MM.1S (cell line): ENCODE measurements around the gene IMPA2.

Source experiments
- DNase-seq: peaks from one replicate; pipeline ENCODE4 v3.0.0-alpha.2; 2015
- H2AFZ ChIP-seq: fragments of 300-600 bp; sonication (generic); 2 replicates; pipeline ENCODE4 v1.6.0; 2016; ENCODE audit warnings: antibody characterized with exemption, low read length
- H3F3A ChIP-seq: fragments of 300-600 bp; sonication (generic); 2 replicates; pipeline ENCODE4 v1.6.1; 2016; ENCODE audit warnings: mild to moderate bottlenecking, antibody characterized with exemption, low read length, moderate library complexity, mixed read lengths; ENCODE audit not compliant: insufficient read depth
- H3K27ac ChIP-seq: fragments of 300-600 bp; sonication (generic); 2 replicates; pipeline ENCODE4 v1.5.1; 2016; ENCODE audit warnings: mild to moderate bottlenecking, low read length
- H3K27me3 ChIP-seq: fragments of 300-600 bp; sonication (generic); replicated peaks from 2 replicates; pipeline ENCODE4 v1.6.0; 2016; ENCODE audit warnings: low read length; ENCODE audit not compliant: insufficient read depth
- H3K36me3 ChIP-seq: fragments of 300-600 bp; sonication (generic); replicated peaks from 2 replicates; pipeline ENCODE4 v1.6.1; 2016; ENCODE audit warnings: mild to moderate bottlenecking, low read length, mixed read lengths; ENCODE audit not compliant: insufficient read depth
- H3K4me1 ChIP-seq: fragments of 300-600 bp; sonication (generic); 2 replicates; pipeline ENCODE4 v1.6.1; 2016; ENCODE audit warnings: low read length, mixed read lengths
- H3K4me2 ChIP-seq: fragments of 300-600 bp; sonication (generic); 2 replicates; pipeline ENCODE4 v1.6.0; 2016; ENCODE audit warnings: low read depth, low read length
- H3K4me3 ChIP-seq: fragments of 300-600 bp; sonication (generic); 2 replicates; pipeline ENCODE4 v1.5.1; 2016; ENCODE audit warnings: low read length, mixed read lengths
- H3K79me2 ChIP-seq: fragments of 300-600 bp; sonication (generic); 2 replicates; pipeline ENCODE4 v1.6.1; 2016; ENCODE audit warnings: mixed run types, low read length, mixed read lengths
- H3K9ac ChIP-seq: fragments of 300-600 bp; sonication (generic); 2 replicates; pipeline ENCODE4 v1.6.1; 2016; ENCODE audit warnings: low read length, mixed read lengths
- H3K9me2 ChIP-seq: fragments of 300-600 bp; sonication (generic); replicated peaks from 2 replicates; pipeline ENCODE4 v1.6.1; 2016; ENCODE audit warnings: mild to moderate bottlenecking, low read length, mixed read lengths; ENCODE audit not compliant: insufficient read depth
- H3K9me3 ChIP-seq: fragments of 300-600 bp; sonication (generic); replicated peaks from 2 replicates; pipeline ENCODE4 v1.6.1; 2016; ENCODE audit warnings: mild to moderate bottlenecking, low read length, mixed read lengths; ENCODE audit not compliant: insufficient read depth
- H4K20me1 ChIP-seq: fragments of 300-600 bp; sonication (generic); 2 replicates; pipeline ENCODE4 v1.6.1; 2016; ENCODE audit warnings: mild to moderate bottlenecking, low read length, moderate library complexity, mixed read lengths; ENCODE audit not compliant: insufficient read depth
- CTCF ChIP-seq: fragments of 300-600 bp; sonication (generic); IDR thresholded peaks from 2 replicates; pipeline ENCODE4 v1.5.1; 2016; ENCODE audit warnings: antibody characterized with exemption, low read length, mixed read lengths
- EZH2 ChIP-seq: fragments of 300-600 bp; sonication (generic); optimal IDR thresholded peaks from 2 replicates; pipeline ENCODE3; 2017; ENCODE audit warnings: low read depth, mild to moderate bottlenecking, antibody characterized with exemption, low read length, mixed read lengths
- EZH2phosphoT487 ChIP-seq: fragments of 300-600 bp; sonication (generic); IDR thresholded peaks from 2 replicates; pipeline ENCODE4 v1.6.1; 2018; ENCODE audit warnings: antibody characterized with exemption, low read length

IMPA2 gene

GRCh38 chr18:11999429-11999828 is 18.1 kb downstream of the IMPA2 start:
- Histone ChIP-seq H3K4me3 (no peak overlapping the region), H2AFZ (no peak overlapping the region), H3K9ac (no peak overlapping the region), H3K9me3 (no peaks in the 10 kb centered on the region), H3F3A (no peaks in the 10 kb centered on the region), H3K9me2 (no peaks in the 10 kb centered on the region), H3K79me2 (no peaks in the 10 kb centered on the region), H3K4me1 (peaks cover 10% of the 10 kb centered on the region), H3K4me2 (no peak overlapping the region), H3K27ac (no peak overlapping the region), H3K36me3 (no peaks in the 10 kb centered on the region), H4K20me1 (no peaks in the 10 kb centered on the region; the same call in 1 of the 2 replicates), H3K27me3 (no peaks in the 10 kb centered on the region)
- no peak for DNase-seq
- no peak for TF ChIP-seq EZH2
- no peak for TF ChIP-seq CTCF
- no peak for TF ChIP-seq EZH2phosphoT487

GRCh38 chr18:12000072-12000659 is 18.9 kb downstream of the IMPA2 start:
- DNase-seq, result no peak
- H3K36me3 ChIP-seq, result no peaks in the 10 kb centered on the region
- H3K4me1 ChIP-seq, result peaks cover 8% of the 10 kb centered on the region
- H3K27me3 ChIP-seq, result no peaks in the 10 kb centered on the region
- H3K9me3 ChIP-seq, result no peaks in the 10 kb centered on the region
- no peak overlapping the region for H3K27ac ChIP-seq
- TF ChIP-seq EZH2 (no peak), CTCF (no peak), EZH2phosphoT487 (no peak)
- H3K9me2 ChIP-seq, result no peaks in the 10 kb centered on the region
- no peak overlapping the region for H3K4me2 ChIP-seq
- no peaks in the 10 kb centered on the region for H3K79me2 ChIP-seq
- H2AFZ ChIP-seq, result no peak overlapping the region
- no peak overlapping the region for H3K9ac ChIP-seq
- no peaks in the 10 kb centered on the region; the same call in 1 of the 2 replicates for H4K20me1 ChIP-seq
- no peaks in the 10 kb centered on the region for H3F3A ChIP-seq
- H3K4me3 ChIP-seq, result no peak overlapping the region

- Histone ChIP-seq H3K9me3 (no peaks in the 10 kb centered on the region), H3K9ac (no peak overlapping the region), H3K27ac (no peak overlapping the region), H3K27me3 (no peaks in the 10 kb centered on the region), H3K79me2 (no peaks in the 10 kb centered on the region), H3K9me2 (no peaks in the 10 kb centered on the region), H3K4me1 (no peaks in the 10 kb centered on the region), H3K36me3 (no peaks in the 10 kb centered on the region), H3F3A (no peaks in the 10 kb centered on the region), H4K20me1 (no peaks in the 10 kb centered on the region; the same call in 1 of the 2 replicates), H3K4me2 (no peak overlapping the region), H3K4me3 (no peak overlapping the region), H2AFZ (no peak overlapping the region)
- no peak for DNase-seq
- TF ChIP-seq EZH2phosphoT487 (no peak), EZH2 (no peak), CTCF (no peak)
These were observed 20.1 kb downstream of the IMPA2 start for GRCh38 chr18:12001421-12001820.
